GM23338 (cell line): ENCODE results near the gene SCGB3A1. TPM values are rescaled to one million over a fixed set of nuclear protein-coding genes. Genes with fewer than 3 reads are reported as not detected.
A peak's percentile ranks its signal among the peaks of the same experiment; 100 is the strongest.

Experiments
- ATAC-seq: fragments of 200-7000 bp; cut with Tn5 transposase; 3 replicates; pipeline ENCODE4 v1.9.1; 2020
- DNase-seq: peaks from one replicate; pipeline ENCODE4 v3.0.0-alpha.2; 2015; ENCODE audit warnings: low spot score
- H2AFZ ChIP-seq: fragments of 200-600 bp; sonication (generic); 2 replicates; pipeline ENCODE4 v1.8.0; 2016; ENCODE audit warnings: antibody characterized with exemption, mild to moderate bottlenecking, moderate library complexity
- H3F3A ChIP-seq: fragments of 200-600 bp; sonication (generic); replicated peaks from 2 replicates; pipeline ENCODE4 v1.8.0; 2017; ENCODE audit warnings: antibody characterized with exemption, mixed run types, low read depth
- H3K27ac ChIP-seq: fragments of 200-600 bp; sonication (generic); 2 replicates; pipeline ENCODE4 v1.6.1; 2016; ENCODE audit warnings: low read depth
- H3K27me3 ChIP-seq: fragments of 200-600 bp; sonication (generic); 2 replicates; pipeline ENCODE4 v1.8.0; 2016; ENCODE audit warnings: mild to moderate bottlenecking, mixed run types, moderate library complexity; ENCODE audit not compliant: insufficient read depth
- H3K36me3 ChIP-seq: fragments of 200-600 bp; sonication (generic); 2 replicates; pipeline ENCODE4 v1.8.0; 2016; ENCODE audit warnings: mild to moderate bottlenecking; ENCODE audit not compliant: insufficient read depth
- H3K4me1 ChIP-seq: fragments of 200-600 bp; sonication (generic); 2 replicates; pipeline ENCODE4 v1.8.0; 2016; ENCODE audit warnings: mild to moderate bottlenecking, moderate library complexity; ENCODE audit not compliant: insufficient read depth
- H3K4me2 ChIP-seq: fragments of 200-600 bp; sonication (generic); 2 replicates; pipeline ENCODE4 v1.7.1; 2017; ENCODE audit warnings: mixed run types
- H3K4me3 ChIP-seq: fragments of 200-600 bp; sonication (generic); 2 replicates; pipeline ENCODE4 v1.6.1; 2016; ENCODE audit warnings: mixed run types
- H3K79me2 ChIP-seq: fragments of 200-600 bp; sonication (generic); replicated peaks from 2 replicates; pipeline ENCODE4 v1.8.0; 2017; ENCODE audit warnings: mild to moderate bottlenecking; ENCODE audit not compliant: insufficient read depth
- H3K9me2 ChIP-seq: fragments of 200-600 bp; sonication (generic); 2 replicates; pipeline ENCODE4 v1.8.0; 2017; ENCODE audit not compliant: insufficient read depth
- H4K20me1 ChIP-seq: fragments of 200-600 bp; sonication (generic); replicated peaks from 2 replicates; pipeline ENCODE4 v1.8.0; 2017; ENCODE audit warnings: mild to moderate bottlenecking; ENCODE audit not compliant: insufficient read depth
- H3K27ac Mint-ChIP-seq: 2 replicates; pipeline ENCODE4 v1.8.0; 2020; ENCODE audit warnings: inconsistent platforms, mild to moderate bottlenecking, moderate library complexity, mixed read lengths
- H3K27me3 Mint-ChIP-seq: 3 replicates; pipeline ENCODE4 v1.8.0; 2022; ENCODE audit warnings: low read depth, mild to moderate bottlenecking, moderate library complexity, mixed read lengths, inconsistent platforms; ENCODE audit not compliant: insufficient read depth, poor library complexity
- H3K36me3 Mint-ChIP-seq: 3 replicates; pipeline ENCODE4 v1.8.0; 2021; ENCODE audit warnings: low read depth, mild to moderate bottlenecking, inconsistent platforms, moderate library complexity, mixed read lengths
- H3K4me1 Mint-ChIP-seq: 3 replicates; pipeline ENCODE4 v1.8.0; 2020; ENCODE audit warnings: mild to moderate bottlenecking, inconsistent platforms, mixed read lengths
- H3K4me3 Mint-ChIP-seq: 3 replicates; pipeline ENCODE4 v1.8.0; 2021; ENCODE audit warnings: moderate library complexity, mild to moderate bottlenecking, inconsistent platforms, mixed read lengths
- H3K9me3 Mint-ChIP-seq: 3 replicates; pipeline ENCODE4 v1.8.0; 2020; ENCODE audit warnings: moderate library complexity, mild to moderate bottlenecking, inconsistent platforms, mixed read lengths
- CREB1 ChIP-seq: fragments of 250-450 bp; sonication (Bioruptor Pico); IDR thresholded peaks from 2 replicates; pipeline ENCODE4 v1.5.0; 2020; ENCODE audit warnings: low read depth, mild to moderate bottlenecking, moderate library complexity
- CTCF ChIP-seq, 2 experiments: fragments of 200-600 bp in 1 of 2; sonication (generic) in 1 of 2; conservative IDR thresholded peaks; 2 replicates each; pipeline versions ENCODE4 v1.5.1 to v1.6.1; 2016 to 2017; ENCODE audit warnings: antibody characterized with exemption in 2 of 2, low read depth in 2 of 2, mild to moderate bottlenecking in 2 of 2, moderate library complexity in 1 of 2
- EZH2 ChIP-seq: fragments of 200-600 bp; sonication (generic); IDR thresholded peaks from one replicate; pipeline ENCODE4 v1.8.0; 2017; ENCODE audit warnings: antibody characterized with exemption, mild to moderate bottlenecking, low read depth; ENCODE audit not compliant: unreplicated experiment
- EZH2phosphoT487 ChIP-seq: fragments of 200-600 bp; sonication (generic); IDR thresholded peaks from one replicate; pipeline ENCODE4 v1.8.1; 2018; ENCODE audit warnings: antibody characterized with exemption; ENCODE audit not compliant: unreplicated experiment
- JUNB ChIP-seq: IDR thresholded peaks from one replicate; pipeline ENCODE4 v1.6.1; 2016; ENCODE audit warnings: antibody characterized with exemption; ENCODE audit not compliant: unreplicated experiment
- NANOG ChIP-seq: IDR thresholded peaks from 2 replicates; pipeline ENCODE4 v1.6.1; 2016; ENCODE audit warnings: antibody characterized with exemption, borderline replicate concordance
- POLR2AphosphoS5 ChIP-seq: IDR thresholded peaks from 2 replicates; pipeline ENCODE4 v1.6.1; 2016; ENCODE audit warnings: antibody characterized with exemption, low read depth
- STAT1 ChIP-seq: IDR thresholded peaks from one replicate; pipeline ENCODE4 v1.6.1; 2016; ENCODE audit warnings: antibody characterized with exemption; ENCODE audit not compliant: unreplicated experiment
- ZNF114 ChIP-seq: fragments of 250-450 bp; sonication (Bioruptor Pico); IDR thresholded peaks from 2 replicates; pipeline ENCODE4 v1.5.0; 2020; ENCODE audit warnings: mild to moderate bottlenecking, moderate library complexity
- ZNF331 ChIP-seq: fragments of 250-450 bp; sonication (Bioruptor Pico); IDR thresholded peaks from 2 replicates; pipeline ENCODE4 v1.5.0; 2020; ENCODE audit warnings: low read depth, mild to moderate bottlenecking, moderate library complexity
- ZNF462 ChIP-seq: fragments of 250-450 bp; sonication (Bioruptor Pico); IDR thresholded peaks from 2 replicates; pipeline ENCODE4 v1.5.0; 2020; ENCODE audit warnings: mild to moderate bottlenecking, moderate library complexity
- polyA plus RNA-seq: library from polyadenylated mRNA; unstranded; fragments of >200 nt; fragmentation: Nextera tagmentation; extraction: Ambion mirVana; gene quantifications from 2 replicates; pipeline ENCODE4 v1.2.1, GENCODE V29; 2016
- total RNA-seq: library from RNA; depleted of rRNA; stranded (reverse); fragments of >200 nt; shearing (Covaris generic); gene quantifications from 2 replicates; pipeline ENCODE4 v1.2.3, GENCODE V29; 2014
- TF ChIP-seq, protein P1 (sequence below): IDR thresholded peaks from one replicate; pipeline ENCODE4 v1.6.1; 2018; ENCODE audit warnings: antibody characterized with exemption; ENCODE audit not compliant: unreplicated experiment
- TF ChIP-seq, protein P2 (sequence below): IDR thresholded peaks from 2 replicates; pipeline ENCODE4 v1.6.1; 2016; ENCODE audit warnings: antibody characterized with exemption

The SCGB3A1 gene
- total and polyA plus RNA-seq, 2 experiments from 2014 or later, result not detected

DNA sequence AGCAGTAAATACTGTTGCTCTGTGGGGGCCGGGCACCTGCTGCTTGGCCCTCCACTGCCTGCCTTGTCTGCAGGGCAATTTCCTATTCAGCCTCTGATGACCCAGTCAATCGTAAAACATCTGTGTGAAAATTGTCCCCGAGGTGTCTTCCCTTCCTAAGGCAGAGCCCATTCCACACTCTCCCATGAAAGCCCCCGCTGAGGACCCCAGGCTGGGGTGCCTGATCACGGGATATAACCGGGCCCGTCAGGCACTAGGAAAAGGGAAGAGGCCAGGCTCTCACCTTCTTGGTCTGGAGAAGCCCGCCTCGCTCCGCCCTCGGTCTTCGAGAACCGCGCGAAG lies 27.2 kb upstream of the SCGB3A1 start:
- Histone ChIP-seq H3K4me2 (peak overlapping the region; percentile 87), H3K36me3 (no peaks in the 10 kb centered on the region), H3F3A (no peaks in the 10 kb centered on the region), H2AFZ (peak overlapping the region; percentile 86), H3K27me3 (peaks cover 9% of the 10 kb centered on the region; the same call in 1 of the 2 replicates), H3K9me2 (no peaks in the 10 kb centered on the region), H3K4me3 (peak overlapping the region; percentile 71), H3K79me2 (no peaks in the 10 kb centered on the region), H3K27ac (no peak overlapping the region), H4K20me1 (no peaks in the 10 kb centered on the region), H3K4me1 (no peaks in the 10 kb centered on the region)
- Mint-ChIP-seq H3K27ac (no peak overlapping the region), H3K36me3 (peaks cover 3% of the 10 kb centered on the region; the same call in 1 of the 3 replicates), H3K4me1 (peaks cover 2% of the 10 kb centered on the region; the same call in 2 of the 3 replicates), H3K9me3 (no peaks in the 10 kb centered on the region; the same call in 2 of the 3 replicates), H3K27me3 (peaks cover 15% of the 10 kb centered on the region), H3K4me3 (peak overlapping the region; percentile 69)
- no peak for TF ChIP-seq ZNF462 (CRISPR knock-in tag)
- TF ChIP-seq JUNB, result no peak
- TF ChIP-seq STAT1, result no peak
- TF ChIP-seq NANOG, result no peak
- no peak for TF ChIP-seq EZH2phosphoT487
- no peak for TF ChIP-seq CREB1 (CRISPR knock-in tag)
- TF ChIP-seq CTCF (conservative IDR thresholded peaks at IDR 0.05; ENCODE audit: low read depth in 2 of 2), result no peak
- TF ChIP-seq ZNF114 (CRISPR knock-in tag), result no peak
- TF ChIP-seq ZNF331 (CRISPR knock-in tag), result no peak
- TF ChIP-seq, protein P1, sequence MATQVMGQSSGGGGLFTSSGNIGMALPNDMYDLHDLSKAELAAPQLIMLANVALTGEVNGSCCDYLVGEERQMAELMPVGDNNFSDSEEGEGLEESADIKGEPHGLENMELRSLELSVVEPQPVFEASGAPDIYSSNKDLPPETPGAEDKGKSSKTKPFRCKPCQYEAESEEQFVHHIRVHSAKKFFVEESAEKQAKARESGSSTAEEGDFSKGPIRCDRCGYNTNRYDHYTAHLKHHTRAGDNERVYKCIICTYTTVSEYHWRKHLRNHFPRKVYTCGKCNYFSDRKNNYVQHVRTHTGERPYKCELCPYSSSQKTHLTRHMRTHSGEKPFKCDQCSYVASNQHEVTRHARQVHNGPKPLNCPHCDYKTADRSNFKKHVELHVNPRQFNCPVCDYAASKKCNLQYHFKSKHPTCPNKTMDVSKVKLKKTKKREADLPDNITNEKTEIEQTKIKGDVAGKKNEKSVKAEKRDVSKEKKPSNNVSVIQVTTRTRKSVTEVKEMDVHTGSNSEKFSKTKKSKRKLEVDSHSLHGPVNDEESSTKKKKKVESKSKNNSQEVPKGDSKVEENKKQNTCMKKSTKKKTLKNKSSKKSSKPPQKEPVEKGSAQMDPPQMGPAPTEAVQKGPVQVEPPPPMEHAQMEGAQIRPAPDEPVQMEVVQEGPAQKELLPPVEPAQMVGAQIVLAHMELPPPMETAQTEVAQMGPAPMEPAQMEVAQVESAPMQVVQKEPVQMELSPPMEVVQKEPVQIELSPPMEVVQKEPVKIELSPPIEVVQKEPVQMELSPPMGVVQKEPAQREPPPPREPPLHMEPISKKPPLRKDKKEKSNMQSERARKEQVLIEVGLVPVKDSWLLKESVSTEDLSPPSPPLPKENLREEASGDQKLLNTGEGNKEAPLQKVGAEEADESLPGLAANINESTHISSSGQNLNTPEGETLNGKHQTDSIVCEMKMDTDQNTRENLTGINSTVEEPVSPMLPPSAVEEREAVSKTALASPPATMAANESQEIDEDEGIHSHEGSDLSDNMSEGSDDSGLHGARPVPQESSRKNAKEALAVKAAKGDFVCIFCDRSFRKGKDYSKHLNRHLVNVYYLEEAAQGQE, result no peak
- TF ChIP-seq, protein P2, sequence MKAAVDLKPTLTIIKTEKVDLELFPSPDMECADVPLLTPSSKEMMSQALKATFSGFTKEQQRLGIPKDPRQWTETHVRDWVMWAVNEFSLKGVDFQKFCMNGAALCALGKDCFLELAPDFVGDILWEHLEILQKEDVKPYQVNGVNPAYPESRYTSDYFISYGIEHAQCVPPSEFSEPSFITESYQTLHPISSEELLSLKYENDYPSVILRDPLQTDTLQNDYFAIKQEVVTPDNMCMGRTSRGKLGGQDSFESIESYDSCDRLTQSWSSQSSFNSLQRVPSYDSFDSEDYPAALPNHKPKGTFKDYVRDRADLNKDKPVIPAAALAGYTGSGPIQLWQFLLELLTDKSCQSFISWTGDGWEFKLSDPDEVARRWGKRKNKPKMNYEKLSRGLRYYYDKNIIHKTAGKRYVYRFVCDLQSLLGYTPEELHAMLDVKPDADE, result no peak
- TF ChIP-seq EZH2, result no peak
- no peak for TF ChIP-seq POLR2AphosphoS5
- no peak for DNase-seq
- peak; percentile 67; the same call in 2 of the 3 replicates for ATAC-seq
